RCC 7860 (cell line): Measurements from ENCODE around the gene LMNTD1.
"Not testable (repeated sequence)": the region's sequence is repeated elsewhere in the genome, so short reads cannot be mapped to it uniquely, and the experiment has no call there.

Experiments used
- DNase-seq: peaks from one replicate; pipeline ENCODE4 v3.0.0-alpha.2; 2015; ENCODE audit warnings: low spot score
- FAIRE-seq: peaks from 2 replicates; lab custom pipeline; 2012; peaks lifted over from hg19 to GRCh38; lab: Jason Lieb, UNC

Gene LMNTD1

DNA sequence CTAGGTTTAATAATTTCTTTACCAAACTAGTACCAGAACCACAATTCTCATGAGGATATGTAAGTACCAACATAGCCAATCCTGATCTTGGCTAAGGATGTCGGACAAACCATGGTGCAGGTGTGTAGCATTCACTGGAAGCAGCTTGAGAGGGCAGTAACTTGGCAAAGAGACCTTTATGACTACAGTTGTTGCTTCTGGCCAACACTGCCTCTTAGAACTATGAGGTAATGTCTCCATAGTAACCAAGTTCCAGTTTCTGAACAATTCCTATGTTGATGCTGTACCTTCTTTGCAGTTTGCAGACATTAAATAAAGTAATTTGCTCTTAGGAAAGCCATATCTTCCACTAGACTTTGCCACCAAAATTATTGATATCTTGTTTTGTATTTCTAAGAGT is at the start of gene LMNTD1:
LMNTD1 (minus strand) TSS at position 186 of the 400 bp plus-strand sequence. CDS start 324 bp downstream, outside the sequence.
- FAIRE-seq (no peak), DNase-seq (no peak)

- FAIRE-seq (no peak), DNase-seq (no peak)
Measured at GRCh38 chr12:25598956-25599355, 45.9 kb upstream of the LMNTD1 start.

GRCh38 chr12:25595496-25595895 is 42.4 kb upstream of the LMNTD1 start:
- DNase-seq, FAIRE-seq: not testable (repeated sequence)

GRCh38 chr12:25594376-25594775 is 41.3 kb upstream of the LMNTD1 start:
- FAIRE-seq (no peak), DNase-seq (no peak)

- FAIRE-seq = no peak
- DNase-seq = no peak
Measured at GRCh38 chr12:25592725-25593495, 39.8 kb upstream of the LMNTD1 start.

DNA sequence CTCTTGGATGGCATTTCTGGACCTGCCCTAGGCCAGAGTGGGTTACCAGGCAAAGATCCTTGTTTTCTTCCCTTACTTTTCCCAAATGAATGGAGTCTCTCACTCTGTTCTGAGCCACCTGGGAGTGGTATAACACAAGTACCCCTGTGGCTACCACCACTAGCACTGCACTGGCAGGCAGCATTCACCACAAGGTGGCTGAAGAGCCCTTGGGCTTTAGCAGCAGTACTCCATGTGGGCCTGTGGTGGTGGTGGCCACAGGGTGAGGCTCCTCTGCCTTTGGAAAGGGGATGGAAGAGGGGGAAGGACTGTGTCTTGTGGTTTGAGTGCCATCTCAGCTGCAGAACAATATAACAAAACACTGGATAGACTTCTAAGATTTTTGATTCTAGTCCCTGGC is 38.1 kb upstream of the LMNTD1 start:
- FAIRE-seq (no peak), DNase-seq (no peak)

- DNase-seq (no peak), FAIRE-seq (no peak)
Measured at GRCh38 chr12:25590011-25590721, 37.1 kb upstream of the LMNTD1 start.

GRCh38 chr12:25587346-25587745 is 34.3 kb upstream of the LMNTD1 start:
- FAIRE-seq (no peak), DNase-seq (no peak)

DNA sequence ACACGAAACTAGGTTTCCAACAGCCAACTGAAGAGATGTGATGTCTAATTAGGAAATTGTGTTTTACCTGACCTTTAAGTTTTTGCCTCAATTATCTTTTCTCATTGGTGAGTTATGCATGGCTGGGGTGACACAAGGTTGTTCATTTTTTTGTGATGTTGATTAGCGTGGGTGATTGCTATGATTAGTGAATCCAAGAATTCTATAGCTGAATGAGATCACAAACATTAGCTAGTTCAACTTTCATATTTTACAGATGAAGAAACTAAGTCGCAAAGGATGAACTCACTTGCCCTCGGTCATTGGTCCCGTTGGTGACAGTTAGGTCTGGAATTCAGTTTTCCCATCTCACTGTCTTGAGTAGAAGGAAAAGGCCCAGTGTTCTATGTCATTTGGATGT is 32.6 kb upstream of the LMNTD1 start:
- no peak for DNase-seq
- no peak for FAIRE-seq

GRCh38 chr12:25585021-25585523 is 32.0 kb upstream of the LMNTD1 start:
- no peak for DNase-seq
- FAIRE-seq = no peak

DNA sequence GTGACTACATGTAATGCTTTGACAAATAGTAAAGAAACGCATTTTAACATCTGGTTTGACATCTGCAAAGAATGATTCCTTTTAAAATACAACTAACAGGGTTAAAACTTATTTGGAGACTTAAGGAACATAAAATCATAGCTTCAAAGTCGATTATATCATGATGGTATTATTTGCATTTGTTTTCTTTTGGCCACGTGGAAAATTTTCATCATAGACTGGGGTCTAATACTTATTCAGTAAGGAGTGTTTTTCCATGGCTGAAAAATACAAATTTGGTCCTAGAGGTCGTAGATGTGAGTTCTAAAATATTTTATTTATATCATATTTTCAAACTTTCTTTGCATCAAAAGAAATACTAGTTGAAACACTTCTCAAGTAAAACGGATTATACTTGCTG is 31.5 kb upstream of the LMNTD1 start:
- no peak for DNase-seq
- no peak for FAIRE-seq

GRCh38 chr12:25583545-25583944 is 30.5 kb upstream of the LMNTD1 start:
- no peak for FAIRE-seq
- no peak for DNase-seq

- no peak for FAIRE-seq
Measured at GRCh38 chr12:25581067-25581466, 28.0 kb upstream of the LMNTD1 start.

GRCh38 chr12:25578411-25579143 is 25.5 kb upstream of the LMNTD1 start:
- DNase-seq (no peak), FAIRE-seq (no peak)

More at GRCh38 chr12:25581067-25581466, 28.0 kb upstream of the LMNTD1 start:
- DNase-seq = no peak

GRCh38 chr12:25574761-25575160 is 21.7 kb upstream of the LMNTD1 start:
- DNase-seq (no peak), FAIRE-seq (no peak)

GRCh38 chr12:25573346-25573745 is 20.3 kb upstream of the LMNTD1 start:
- DNase-seq (no peak), FAIRE-seq (no peak)

DNA sequence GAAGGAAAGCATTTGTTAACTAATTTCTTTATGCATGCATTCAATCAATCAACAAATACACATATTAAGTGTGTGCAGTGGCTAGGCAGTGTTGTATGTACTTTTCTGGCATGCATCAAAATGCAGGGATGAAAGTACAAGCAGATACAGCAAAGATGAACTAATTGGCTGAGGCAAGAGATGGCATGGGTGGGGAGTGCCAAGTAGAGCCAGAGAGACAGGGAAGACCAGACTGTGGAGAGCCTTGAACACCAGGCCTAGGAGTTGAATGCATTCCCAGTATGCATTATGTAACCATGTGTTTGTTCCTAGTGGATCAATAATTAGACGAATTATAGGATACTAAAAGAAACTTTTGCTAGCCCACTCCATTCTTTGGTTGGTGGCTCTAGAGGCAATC is 17.3 kb upstream of the LMNTD1 start:
- FAIRE-seq = no peak
- no peak for DNase-seq

GRCh38 chr12:25566202-25566949 is 13.3 kb upstream of the LMNTD1 start:
- FAIRE-seq (no peak), DNase-seq (no peak)

DNA sequence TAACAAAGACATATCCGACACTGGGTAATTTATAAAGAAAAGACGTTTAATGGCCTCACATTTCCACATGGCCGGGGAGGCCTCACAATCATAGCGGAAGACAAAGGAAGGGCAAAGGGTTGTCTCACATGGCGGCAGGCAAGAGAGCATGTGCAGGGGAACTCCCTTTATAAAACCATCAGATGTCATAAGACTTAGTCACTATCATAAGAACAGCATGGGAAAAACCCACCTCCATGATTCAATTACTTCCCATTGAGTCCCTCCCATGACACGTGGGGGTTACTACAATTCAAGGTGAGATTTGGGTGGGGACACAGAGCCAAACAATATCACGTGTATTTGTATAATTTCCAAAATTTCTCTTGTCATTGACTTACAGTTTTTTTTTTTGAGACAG is 5.5 kb upstream of the LMNTD1 start:
- no peak for FAIRE-seq
- peak; percentile 64 for DNase-seq

DNA sequence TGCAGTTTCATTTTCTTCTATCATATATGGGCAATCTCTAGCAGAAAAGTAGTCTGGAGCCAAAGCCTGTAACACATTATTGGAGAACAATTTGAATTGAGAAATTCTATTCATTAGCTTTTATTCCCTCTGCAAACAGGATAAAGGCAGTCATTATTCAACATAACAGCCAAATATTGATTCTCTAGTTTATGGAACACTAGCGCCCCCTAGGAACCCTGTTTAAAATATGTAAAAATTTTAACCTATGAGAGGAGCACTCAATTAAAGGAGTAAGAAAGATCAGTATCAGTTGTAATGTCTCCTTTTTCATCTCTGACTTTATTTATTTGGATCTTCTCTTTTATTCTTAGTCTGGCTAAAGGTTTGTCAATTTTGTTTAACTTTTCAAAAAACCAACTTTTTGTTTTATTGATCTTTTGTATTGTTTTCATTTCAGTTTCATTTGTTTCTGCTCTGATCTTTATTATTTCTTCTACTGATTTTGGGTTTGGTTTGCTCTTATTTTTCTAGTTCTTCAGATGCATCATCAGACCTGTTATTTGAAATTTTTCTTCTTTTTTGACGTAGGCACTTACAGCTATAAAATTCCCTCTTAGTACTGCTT is 4.8 kb upstream of the LMNTD1 start:
- FAIRE-seq (peak; percentile 42), DNase-seq (no peak)
